ENCODE data around the gene C11orf97. TPM values are rescaled to one million over a fixed set of nuclear protein-coding genes. Genes with fewer than 3 reads are reported as not detected.
"Not testable (repeated sequence)": the region's sequence is repeated elsewhere in the genome, so short reads cannot be mapped to it uniquely, and the experiment has no call there.

Gene C11orf97
- polyA plus RNA-seq, 2 of the 4 experiments (the other 2 are of a cell fraction) = not detected

- DNase-seq (ENCODE audit: low read depth in 1 of 2, low spot score in 1 of 2) = no peak
- Histone ChIP-seq H3K4me3 (no peak overlapping the region), H3K4me1 (peaks cover 7% of the 10 kb centered on the region; the same call in 1 of the 3 replicates), H3K4me2 (no peak overlapping the region), H3K9me3 (no peaks in the 10 kb centered on the region), H3K27ac (no peak overlapping the region)
- POLR2A ChIA-PET = no interaction called here
- FAIRE-seq = no peak
- no peak for ATAC-seq
- WGBS (ENCODE audit: missing lambda C conversion rate) = 77% methylated on average over 8 of the region's 8 CpGs
- no peak for TF ChIP-seq RAD21 (conservative IDR thresholded peaks at IDR 0.05 in 1 of 2, IDR thresholded peaks at IDR 0.05 in 1 of 2)
- no peak for TF ChIP-seq FOSB (CRISPR knock-in tag; IDR thresholded peaks at IDR 0.05)
- no peak for TF ChIP-seq MAFK (IDR thresholded peaks at IDR 0.05; ENCODE audit: partially characterized antibody)
- TF ChIP-seq SMC3 (IDR thresholded peaks at IDR 0.05) = no peak
- TF ChIP-seq RFX5 (IDR thresholded peaks at IDR 0.05) = no peak
- no peak for TF ChIP-seq EHMT2 (IDR thresholded peaks at IDR 0.05; ENCODE audit: low read depth)
- no peak for TF ChIP-seq ZC3H11A (IDR thresholded peaks at IDR 0.05)
- CTCF ChIA-PET = no interaction called here
Observed at GRCh38 chr11:94563848-94564467, 51.7 kb downstream of the C11orf97 start.

DNA sequence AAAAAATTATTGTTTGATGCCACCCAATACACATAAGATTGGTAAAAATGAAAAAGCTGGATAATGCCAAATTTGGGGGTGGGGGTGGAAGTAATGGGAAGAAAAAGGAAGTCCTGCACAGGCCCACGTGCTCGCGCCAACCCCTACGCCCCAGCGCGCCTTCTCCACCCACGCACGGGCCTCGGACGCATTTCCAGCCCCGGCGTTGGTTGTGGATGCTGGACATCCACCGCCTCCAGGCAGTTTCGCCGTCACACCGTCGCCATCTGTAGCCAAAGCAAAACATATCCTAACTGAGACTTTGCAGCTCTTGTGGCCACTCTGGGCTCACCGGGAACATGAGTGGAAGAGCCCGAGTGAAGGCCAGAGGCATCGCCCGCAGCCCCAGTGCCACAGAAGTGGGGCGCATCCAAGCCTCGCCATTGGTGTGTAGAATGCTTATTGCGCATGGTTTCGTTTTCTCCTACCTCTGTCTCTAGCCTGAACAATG is 55.0 kb downstream of the C11orf97 start, which contains the start of gene PIWIL4:
Gene PIWIL4 (plus strand): TSS at position 188 of the 490 bp plus-strand sequence. CDS start 151 bp downstream, at position 339.
- CTCF ChIA-PET = no interaction called here
- H3K27ac ChIP-seq = no peak within 1 kb of the TSS
- DNase-seq (ENCODE audit: low read depth in 1 of 2, low spot score in 1 of 2) (no peak), FAIRE-seq (no peak), ATAC-seq (no peak)
- WGBS (ENCODE audit: missing lambda C conversion rate) = 91% methylated on average over 25 of the region's 25 CpGs
- H3K4me3 ChIP-seq = no peak within 1 kb of the TSS
- H3K4me1 ChIP-seq = peaks cover 7% of the 10 kb centered on the region; the same call in 1 of the 3 replicates
- H3K4me2 ChIP-seq = no peak within 1 kb of the TSS
- TF ChIP-seq EHMT2 (IDR thresholded peaks at IDR 0.05; ENCODE audit: low read depth) = no peak
- no peak for TF ChIP-seq JUN (IDR thresholded peaks at IDR 0.05)
- TF ChIP-seq TP53 (CRISPR knock-in tag; IDR thresholded peaks at IDR 0.05) = no peak
- no peak for TF ChIP-seq ESRRA (IDR thresholded peaks at IDR 0.05; ENCODE audit: borderline replicate concordance, low read length)
- TF ChIP-seq FOXS1 (CRISPR knock-in tag; IDR thresholded peaks at IDR 0.05) = no peak
- TF ChIP-seq KDM1A (IDR thresholded peaks at IDR 0.05; ENCODE audit: low read depth) = no peak
- TF ChIP-seq CHD2 (IDR thresholded peaks at IDR 0.05; ENCODE audit: low read length, partially characterized antibody) = no peak
- TF ChIP-seq, protein P1, sequence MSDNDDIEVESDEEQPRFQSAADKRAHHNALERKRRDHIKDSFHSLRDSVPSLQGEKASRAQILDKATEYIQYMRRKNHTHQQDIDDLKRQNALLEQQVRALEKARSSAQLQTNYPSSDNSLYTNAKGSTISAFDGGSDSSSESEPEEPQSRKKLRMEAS (IDR thresholded peaks at IDR 0.05) = no peak
- TF ChIP-seq HOXB5 (CRISPR knock-in tag; IDR thresholded peaks at IDR 0.05) = no peak
- no peak for TF ChIP-seq RCOR1 (IDR thresholded peaks at IDR 0.05; ENCODE audit: low read depth, low read length)
- TF ChIP-seq POLR2AphosphoS2 (conservative IDR thresholded peaks at IDR 0.05; ENCODE audit: low read length) = no peak
- POLR2A ChIA-PET = no interaction called here
- H3K9me3 ChIP-seq = no peaks in the 10 kb centered on the region

- H3K27ac ChIP-seq = no peak overlapping the region
- TF ChIP-seq RFX5 (IDR thresholded peaks at IDR 0.05) (no peak), EP300 (IDR thresholded peaks at IDR 0.05) (no peak)
- no peak overlapping the region for H3K4me2 ChIP-seq
- 83% methylated on average over 5 of the region's 5 CpGs for WGBS (ENCODE audit: missing lambda C conversion rate)
- DNase-seq (ENCODE audit: low read depth in 1 of 2, low spot score in 1 of 2) (no peak), ATAC-seq (no peak), FAIRE-seq (no peak)
- peaks cover 6% of the 10 kb centered on the region; the same call in 1 of the 3 replicates for H3K4me1 ChIP-seq
- H3K9me3 ChIP-seq = no peaks in the 10 kb centered on the region
- POLR2A ChIA-PET = no interaction called here
- H3K4me3 ChIP-seq = no peak overlapping the region
- CTCF ChIA-PET = no interaction called here
Observed at GRCh38 chr11:94568200-94568599, 55.9 kb downstream of the C11orf97 start.

- ChIA-PET CTCF (no interaction called here), POLR2A (no interaction called here)
- Histone ChIP-seq H3K4me1 (peaks cover under 1% of the 10 kb centered on the region; the same call in 1 of the 3 replicates), H3K4me3 (no peak overlapping the region), H3K4me2 (no peak overlapping the region), H3K27ac (no peak overlapping the region), H3K9me3 (no peaks in the 10 kb centered on the region)
- TF ChIP-seq TFCP2L1 (CRISPR knock-in tag; IDR thresholded peaks at IDR 0.05) = no peak
- no peak for TF ChIP-seq TP53 (CRISPR knock-in tag; IDR thresholded peaks at IDR 0.05)
- TF ChIP-seq FOXS1 (CRISPR knock-in tag; IDR thresholded peaks at IDR 0.05) = no peak
- no peak for TF ChIP-seq HOXB13 (CRISPR knock-in tag; IDR thresholded peaks at IDR 0.05; ENCODE audit: low read depth)
- TF ChIP-seq EHF (CRISPR knock-in tag; IDR thresholded peaks at IDR 0.05) = no peak
- no peak for TF ChIP-seq MAZ (IDR thresholded peaks at IDR 0.05; ENCODE audit: borderline replicate concordance, low read depth, low read length)
- no peak for TF ChIP-seq HOXB5 (CRISPR knock-in tag; IDR thresholded peaks at IDR 0.05)
- no peak for ATAC-seq
- 76% methylated on average over 4 of the region's 4 CpGs for WGBS (ENCODE audit: missing lambda C conversion rate)
- FAIRE-seq = no peak
- DNase-seq (ENCODE audit: low read depth in 1 of 2, low spot score in 1 of 2) = no peak
Observed at GRCh38 chr11:94568717-94569116, 56.5 kb downstream of the C11orf97 start.

DNA sequence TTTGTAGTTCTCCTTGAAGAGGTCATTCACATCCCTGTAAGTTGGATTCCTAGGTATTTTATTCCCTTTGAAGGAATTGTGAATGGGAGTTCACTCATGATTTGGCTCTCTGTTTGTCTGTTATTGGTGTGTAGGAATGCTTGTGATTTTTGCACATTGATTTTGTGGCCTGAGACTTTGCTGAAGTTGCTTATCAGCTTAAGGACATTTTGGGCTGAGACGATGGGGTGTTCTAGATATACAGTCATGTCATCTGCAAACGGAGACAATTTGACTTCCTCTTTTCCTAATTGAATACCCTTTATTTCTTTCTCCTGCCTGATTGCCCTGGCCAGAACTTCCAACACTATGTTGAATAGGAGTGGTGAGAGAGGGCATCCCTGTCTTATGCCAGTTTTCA is 60.7 kb downstream of the C11orf97 start:
- H3K9me3 ChIP-seq; H3K4me2 ChIP-seq; H3K4me1 ChIP-seq; H3K4me3 ChIP-seq; ATAC-seq; CTCF ChIA-PET; POLR2A ChIA-PET; DNase-seq (ENCODE audit: low read depth in 1 of 2, low spot score in 1 of 2); FAIRE-seq; H3K27ac ChIP-seq: not testable (repeated sequence)
- WGBS (ENCODE audit: missing lambda C conversion rate) = 91% methylated on average over 2 of the region's 2 CpGs

Data from A549 (cell line).